Measurements from ENCODE around the gene BPIFA2.

The BPIFA2 gene

DNA sequence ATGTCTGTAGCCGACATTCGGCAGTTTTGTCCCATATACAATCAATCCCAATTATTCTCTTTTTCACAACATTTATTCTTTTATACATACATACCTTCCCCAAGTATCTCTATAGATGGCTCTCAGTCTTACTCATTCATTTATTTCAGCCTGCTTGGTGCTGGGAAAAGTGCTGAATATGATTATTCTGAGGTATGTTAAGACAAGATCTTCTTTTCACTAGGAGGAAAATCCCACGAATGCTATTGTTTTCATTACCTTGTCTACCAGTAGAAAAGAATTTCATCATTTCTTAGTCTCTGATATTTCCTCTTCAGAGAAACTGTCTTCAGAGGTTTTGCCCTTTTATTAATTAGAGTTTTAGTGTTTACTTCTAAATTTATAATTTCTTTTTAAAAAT lies 35.5 kb downstream of the BPIFA2 start:
- H3K4me3 ChIP-seq (ENCODE audit: low read depth, low read length), result no peak overlapping the region
- in situ Hi-C loops (cut with HindIII; ENCODE audit: low sequenced_read_pairs), result no loop called here
- DNase-seq (ENCODE audit: low read depth, low spot score), result no peak
- TF ChIP-seq, protein P1, sequence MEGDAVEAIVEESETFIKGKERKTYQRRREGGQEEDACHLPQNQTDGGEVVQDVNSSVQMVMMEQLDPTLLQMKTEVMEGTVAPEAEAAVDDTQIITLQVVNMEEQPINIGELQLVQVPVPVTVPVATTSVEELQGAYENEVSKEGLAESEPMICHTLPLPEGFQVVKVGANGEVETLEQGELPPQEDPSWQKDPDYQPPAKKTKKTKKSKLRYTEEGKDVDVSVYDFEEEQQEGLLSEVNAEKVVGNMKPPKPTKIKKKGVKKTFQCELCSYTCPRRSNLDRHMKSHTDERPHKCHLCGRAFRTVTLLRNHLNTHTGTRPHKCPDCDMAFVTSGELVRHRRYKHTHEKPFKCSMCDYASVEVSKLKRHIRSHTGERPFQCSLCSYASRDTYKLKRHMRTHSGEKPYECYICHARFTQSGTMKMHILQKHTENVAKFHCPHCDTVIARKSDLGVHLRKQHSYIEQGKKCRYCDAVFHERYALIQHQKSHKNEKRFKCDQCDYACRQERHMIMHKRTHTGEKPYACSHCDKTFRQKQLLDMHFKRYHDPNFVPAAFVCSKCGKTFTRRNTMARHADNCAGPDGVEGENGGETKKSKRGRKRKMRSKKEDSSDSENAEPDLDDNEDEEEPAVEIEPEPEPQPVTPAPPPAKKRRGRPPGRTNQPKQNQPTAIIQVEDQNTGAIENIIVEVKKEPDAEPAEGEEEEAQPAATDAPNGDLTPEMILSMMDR (IDR thresholded peaks at IDR 0.05; ENCODE audit: low read depth, low read length), result no peak

DNA sequence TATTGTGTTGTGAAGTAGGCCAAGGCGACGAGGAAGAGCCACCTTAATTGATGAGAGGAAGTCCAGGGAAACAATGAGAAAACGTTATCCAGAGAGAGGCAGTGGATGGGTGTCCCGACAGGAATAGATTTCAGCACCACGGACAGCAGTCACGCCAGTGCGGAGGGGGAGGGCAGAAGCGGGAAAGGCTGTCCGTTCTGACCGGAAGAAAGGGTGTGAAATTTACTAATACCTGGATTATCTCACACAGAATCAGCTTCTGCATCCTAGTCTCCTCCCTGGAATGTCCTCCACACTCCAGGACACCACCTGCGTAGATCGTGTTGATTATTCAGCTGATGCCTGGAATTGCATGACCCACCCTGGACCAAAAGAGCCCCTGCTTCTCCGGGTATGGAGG lies 41.8 kb downstream of the BPIFA2 start:
- peak; percentile 34 for DNase-seq (ENCODE audit: low read depth, low spot score)
- H3K4me3 ChIP-seq (ENCODE audit: low read depth, low read length), result no peak overlapping the region
- TF ChIP-seq, protein P1 (IDR thresholded peaks at IDR 0.05; ENCODE audit: low read depth, low read length), result no peak
- in situ Hi-C loops (cut with HindIII; ENCODE audit: low sequenced_read_pairs), result no loop called here

DNA sequence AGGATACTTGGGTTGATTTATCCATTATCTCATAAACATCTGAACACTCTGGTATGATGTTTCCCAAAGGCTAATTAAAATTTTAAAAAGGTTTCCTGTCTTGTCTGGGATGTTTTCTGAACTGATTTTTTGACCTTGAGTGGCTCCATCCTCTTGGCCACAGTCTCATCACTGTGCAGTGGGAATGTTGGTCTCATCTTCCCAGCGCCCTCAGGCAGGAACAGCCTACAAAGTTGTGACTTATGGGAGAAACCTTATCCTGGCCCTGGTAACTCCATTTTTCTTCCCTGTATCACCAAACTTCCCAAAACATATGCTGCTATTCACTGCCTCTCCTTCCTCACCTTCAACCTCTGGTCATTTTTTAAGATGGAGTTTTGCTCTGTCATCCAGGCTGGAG lies 42.4 kb downstream of the BPIFA2 start:
- TF ChIP-seq, protein P1 (IDR thresholded peaks at IDR 0.05; ENCODE audit: low read depth, low read length), result no peak
- no peak overlapping the region for H3K4me3 ChIP-seq (ENCODE audit: low read depth, low read length)
- in situ Hi-C loops (cut with HindIII; ENCODE audit: low sequenced_read_pairs), result no loop called here
- DNase-seq (ENCODE audit: low read depth, low spot score), result no peak

DNA sequence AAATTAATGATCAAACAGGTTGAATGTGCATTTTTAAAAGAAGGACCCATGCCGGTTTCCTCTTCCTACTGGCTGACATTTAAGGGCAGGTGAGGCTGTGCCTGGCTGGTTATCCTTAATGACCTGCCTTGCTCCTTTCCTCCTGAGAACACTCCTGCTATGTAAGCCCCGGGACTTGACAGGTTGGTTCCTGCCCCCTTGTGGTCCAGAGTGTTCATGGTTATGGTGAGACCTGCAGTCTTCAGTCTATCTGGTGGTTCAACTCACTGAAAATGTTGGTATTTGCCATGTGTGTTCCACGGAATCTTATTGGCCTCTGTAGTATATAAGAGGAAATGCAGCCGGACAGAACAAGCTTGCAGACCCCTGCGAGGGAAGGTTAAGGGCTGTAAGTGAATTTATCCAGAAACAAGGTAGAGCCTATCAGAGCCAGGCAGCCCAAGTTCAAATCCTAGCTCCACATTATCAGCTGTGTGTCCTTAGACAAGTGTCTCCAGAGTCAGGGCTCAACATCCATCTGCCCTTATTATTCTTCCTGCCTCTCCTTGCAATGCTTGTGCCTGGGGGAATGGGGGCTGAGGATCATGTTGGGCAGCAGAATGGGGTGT lies 44.0 kb downstream of the BPIFA2 start:
- no peak overlapping the region for H3K4me3 ChIP-seq (ENCODE audit: low read depth, low read length)
- DNase-seq (ENCODE audit: low read depth, low spot score), result peak; percentile 26
- TF ChIP-seq, protein P1 (IDR thresholded peaks at IDR 0.05; ENCODE audit: low read depth, low read length), result peak; percentile 48
- in situ Hi-C loops (cut with HindIII; ENCODE audit: low sequenced_read_pairs), result no loop called here

DNA sequence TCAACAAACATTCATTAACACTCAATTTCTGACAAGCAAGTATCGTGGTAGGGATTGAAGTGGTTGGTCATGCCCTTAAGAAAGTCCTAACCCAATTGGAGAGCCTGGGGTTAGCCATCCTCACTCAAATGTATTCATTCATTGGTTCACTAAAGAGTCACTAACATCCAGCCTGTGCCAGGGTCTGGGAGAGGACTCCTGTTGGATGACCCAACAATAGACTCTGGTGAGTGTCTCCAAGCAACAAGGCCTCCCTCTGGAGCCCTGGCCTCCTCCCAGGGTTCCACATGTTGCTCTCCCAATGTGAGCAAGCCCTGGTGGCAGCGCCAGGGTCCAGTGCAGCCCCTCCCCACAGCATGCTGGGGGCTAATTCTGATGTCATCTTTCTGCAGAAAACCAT lies 49.1 kb downstream of the BPIFA2 start, which contains the start of gene BPIFA3:
BPIFA3 (plus strand) TSS at position 301 of the 400 bp plus-strand sequence. CDS start 185 bp downstream, outside the sequence.
- TF ChIP-seq, protein P1 (IDR thresholded peaks at IDR 0.05; ENCODE audit: low read depth, low read length), result no peak
- DNase-seq (ENCODE audit: low read depth, low spot score), result no peak
- no peak within 1 kb of the TSS for H3K4me3 ChIP-seq (ENCODE audit: low read depth, low read length)
- in situ Hi-C loops (cut with HindIII; ENCODE audit: low sequenced_read_pairs), result no loop called here

DNA sequence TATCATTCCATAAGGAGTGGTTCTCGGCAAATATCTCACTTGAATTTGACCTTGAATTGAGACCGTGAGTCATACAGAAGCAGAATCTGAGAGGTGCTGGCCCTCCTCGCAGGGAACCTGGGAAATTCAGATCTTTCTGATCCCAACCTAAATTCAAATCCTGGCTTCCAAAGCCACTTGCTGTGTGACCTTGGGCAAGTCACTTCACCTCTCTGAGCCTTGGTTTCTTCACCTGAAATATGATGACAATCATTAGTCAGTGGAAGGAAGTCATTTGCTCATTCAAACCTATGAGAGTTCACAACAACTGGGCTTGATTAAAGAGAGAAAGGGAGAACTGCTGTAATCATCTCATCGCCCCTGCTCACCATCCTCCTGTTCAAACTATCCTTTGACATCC lies 56.4 kb downstream of the BPIFA2 start:
- in situ Hi-C loops (cut with HindIII; ENCODE audit: low sequenced_read_pairs), result no loop called here
- H3K4me3 ChIP-seq (ENCODE audit: low read depth, low read length), result no peak overlapping the region
- no peak for DNase-seq (ENCODE audit: low read depth, low spot score)

More for the DNA sequence above, 56.4 kb downstream of the BPIFA2 start:
- TF ChIP-seq, protein P1 (IDR thresholded peaks at IDR 0.05; ENCODE audit: low read depth, low read length), result no peak

All from astrocyte of the spinal cord (primary cell).